LNCaP clone FGC (cell line): Measurements from ENCODE around the gene FGF8.

Experiments
- DNase-seq: peaks from one replicate; pipeline ENCODE4 v3.0.0-alpha.2; 2011; ENCODE audit warnings: low read depth
- H3K4me3 ChIP-seq: 2 replicates; pipeline ENCODE4 v1.5.1; 2011; ENCODE audit warnings: mild to moderate bottlenecking, low read depth, low read length, control low read depth
- TF ChIP-seq, protein P1 (sequence below): IDR thresholded peaks from 2 replicates; pipeline ENCODE4 v1.5.1; 2012; ENCODE audit warnings: mild to moderate bottlenecking; ENCODE audit not compliant: control insufficient read depth, insufficient read depth; ENCODE audit errors: extremely low read depth

Gene FGF8

DNA sequence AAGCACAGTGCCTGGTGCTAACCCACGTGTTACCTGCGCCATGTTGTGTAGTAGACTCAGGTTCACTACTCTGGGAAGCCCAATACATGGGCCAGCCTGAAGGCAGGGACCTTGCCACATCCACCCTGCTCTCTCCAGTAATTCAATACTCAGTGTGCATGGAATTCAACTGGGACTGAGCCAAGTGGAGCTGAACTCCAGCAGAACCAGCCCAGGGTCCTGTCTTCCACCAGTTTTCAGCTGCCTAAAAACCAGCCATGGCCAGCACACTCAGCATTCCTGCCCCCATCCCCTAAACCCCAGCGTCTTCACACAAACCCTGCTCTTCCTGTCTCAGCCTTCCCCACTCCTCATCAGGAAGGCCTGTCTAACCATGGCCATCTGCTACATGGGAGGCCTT, 15.4 kb downstream of the FGF8 start:
- no peak for DNase-seq
- H3K4me3 ChIP-seq = no peak overlapping the region
- TF ChIP-seq, protein P1, sequence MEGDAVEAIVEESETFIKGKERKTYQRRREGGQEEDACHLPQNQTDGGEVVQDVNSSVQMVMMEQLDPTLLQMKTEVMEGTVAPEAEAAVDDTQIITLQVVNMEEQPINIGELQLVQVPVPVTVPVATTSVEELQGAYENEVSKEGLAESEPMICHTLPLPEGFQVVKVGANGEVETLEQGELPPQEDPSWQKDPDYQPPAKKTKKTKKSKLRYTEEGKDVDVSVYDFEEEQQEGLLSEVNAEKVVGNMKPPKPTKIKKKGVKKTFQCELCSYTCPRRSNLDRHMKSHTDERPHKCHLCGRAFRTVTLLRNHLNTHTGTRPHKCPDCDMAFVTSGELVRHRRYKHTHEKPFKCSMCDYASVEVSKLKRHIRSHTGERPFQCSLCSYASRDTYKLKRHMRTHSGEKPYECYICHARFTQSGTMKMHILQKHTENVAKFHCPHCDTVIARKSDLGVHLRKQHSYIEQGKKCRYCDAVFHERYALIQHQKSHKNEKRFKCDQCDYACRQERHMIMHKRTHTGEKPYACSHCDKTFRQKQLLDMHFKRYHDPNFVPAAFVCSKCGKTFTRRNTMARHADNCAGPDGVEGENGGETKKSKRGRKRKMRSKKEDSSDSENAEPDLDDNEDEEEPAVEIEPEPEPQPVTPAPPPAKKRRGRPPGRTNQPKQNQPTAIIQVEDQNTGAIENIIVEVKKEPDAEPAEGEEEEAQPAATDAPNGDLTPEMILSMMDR = no peak

DNA sequence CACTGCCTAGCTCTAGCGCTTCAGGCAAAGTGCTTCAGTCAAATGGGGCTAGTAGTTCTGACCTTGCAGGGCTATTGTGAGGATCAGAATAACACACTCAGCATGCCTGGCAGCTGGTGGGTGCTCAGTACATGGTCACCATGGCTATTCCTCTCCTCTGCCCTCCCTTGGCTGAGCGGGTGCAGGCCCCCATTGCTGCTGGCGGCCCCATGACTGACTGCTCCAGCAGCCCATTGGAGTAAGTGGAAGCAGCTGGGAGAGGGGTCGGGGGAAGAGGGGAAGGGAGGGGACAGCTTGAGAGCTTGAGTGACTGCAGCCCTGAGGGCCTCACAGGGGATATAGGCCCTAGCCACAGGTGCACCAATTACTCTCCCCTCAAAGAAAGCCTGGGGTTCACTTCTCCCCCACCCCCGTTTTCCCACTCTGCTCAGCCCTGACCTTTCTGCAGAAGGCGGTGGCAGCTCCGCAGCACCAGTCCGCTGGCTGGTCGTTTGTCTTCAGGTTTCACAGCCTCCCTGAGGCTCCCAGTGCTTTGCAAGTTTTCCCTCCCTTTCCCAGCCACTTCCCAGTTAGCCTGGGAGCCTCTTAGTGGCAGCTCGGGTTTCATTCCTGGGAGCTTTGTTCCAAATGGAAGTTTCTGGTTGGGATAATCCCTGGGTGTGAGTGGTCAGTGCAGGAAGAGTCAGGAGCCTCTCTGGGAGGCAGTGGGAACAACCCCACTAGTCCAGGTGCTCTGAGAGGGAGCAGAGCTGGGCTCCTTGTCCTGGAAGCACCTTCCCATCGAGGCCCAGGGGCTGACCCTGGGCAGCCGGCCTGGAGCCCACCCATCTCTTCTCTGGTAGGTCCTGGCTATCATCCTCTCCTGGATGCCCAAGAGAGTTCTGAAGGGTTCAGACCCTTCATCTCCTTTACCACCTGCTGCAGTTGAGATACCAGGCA, 16.3 kb downstream of the FGF8 start:
- H3K4me3 ChIP-seq = no peak overlapping the region
- TF ChIP-seq, protein P1 = no peak
- no peak for DNase-seq

DNA sequence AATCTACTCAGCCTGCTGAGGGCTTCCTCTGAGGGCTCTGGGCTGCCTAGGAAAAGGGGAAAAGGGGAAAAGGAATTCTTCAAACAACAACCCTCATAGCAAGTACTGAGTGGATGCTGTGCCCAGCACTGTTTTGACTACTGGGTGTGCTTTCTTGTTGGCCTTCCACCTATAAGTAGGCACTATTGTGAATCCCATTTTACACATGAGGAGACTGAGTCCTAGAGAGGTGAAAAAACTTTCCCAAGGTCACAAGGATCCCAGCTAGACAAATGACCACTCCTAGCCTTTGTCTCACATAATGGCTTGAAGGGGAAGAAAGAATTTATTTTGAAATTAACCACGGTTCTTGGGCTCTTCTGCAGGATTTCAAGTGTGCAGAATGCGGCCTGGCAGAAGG, 17.1 kb downstream of the FGF8 start:
- TF ChIP-seq, protein P1 = no peak
- DNase-seq = no peak
- no peak overlapping the region for H3K4me3 ChIP-seq

DNA sequence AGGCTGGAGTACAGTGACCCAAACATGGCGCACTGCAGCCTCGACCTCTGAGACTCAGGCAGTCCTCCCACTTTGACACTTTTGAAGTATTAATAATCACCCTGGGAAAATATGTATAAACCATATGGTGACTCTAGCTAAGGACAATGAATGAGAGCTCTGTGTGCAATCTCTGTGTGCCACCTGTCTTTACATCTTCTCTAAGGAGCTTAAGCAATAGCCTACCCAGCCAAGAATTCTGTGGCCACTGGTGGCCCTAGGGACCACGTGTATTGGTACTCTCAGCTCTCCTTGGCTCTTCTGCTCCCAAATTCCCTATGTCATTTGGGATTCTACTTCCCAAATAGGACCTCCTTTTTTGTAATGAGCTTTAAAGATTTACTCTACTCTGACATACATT, 23.7 kb downstream of the FGF8 start:
- H3K4me3 ChIP-seq = no peak overlapping the region
- DNase-seq = no peak
- TF ChIP-seq, protein P1 = no peak

DNA sequence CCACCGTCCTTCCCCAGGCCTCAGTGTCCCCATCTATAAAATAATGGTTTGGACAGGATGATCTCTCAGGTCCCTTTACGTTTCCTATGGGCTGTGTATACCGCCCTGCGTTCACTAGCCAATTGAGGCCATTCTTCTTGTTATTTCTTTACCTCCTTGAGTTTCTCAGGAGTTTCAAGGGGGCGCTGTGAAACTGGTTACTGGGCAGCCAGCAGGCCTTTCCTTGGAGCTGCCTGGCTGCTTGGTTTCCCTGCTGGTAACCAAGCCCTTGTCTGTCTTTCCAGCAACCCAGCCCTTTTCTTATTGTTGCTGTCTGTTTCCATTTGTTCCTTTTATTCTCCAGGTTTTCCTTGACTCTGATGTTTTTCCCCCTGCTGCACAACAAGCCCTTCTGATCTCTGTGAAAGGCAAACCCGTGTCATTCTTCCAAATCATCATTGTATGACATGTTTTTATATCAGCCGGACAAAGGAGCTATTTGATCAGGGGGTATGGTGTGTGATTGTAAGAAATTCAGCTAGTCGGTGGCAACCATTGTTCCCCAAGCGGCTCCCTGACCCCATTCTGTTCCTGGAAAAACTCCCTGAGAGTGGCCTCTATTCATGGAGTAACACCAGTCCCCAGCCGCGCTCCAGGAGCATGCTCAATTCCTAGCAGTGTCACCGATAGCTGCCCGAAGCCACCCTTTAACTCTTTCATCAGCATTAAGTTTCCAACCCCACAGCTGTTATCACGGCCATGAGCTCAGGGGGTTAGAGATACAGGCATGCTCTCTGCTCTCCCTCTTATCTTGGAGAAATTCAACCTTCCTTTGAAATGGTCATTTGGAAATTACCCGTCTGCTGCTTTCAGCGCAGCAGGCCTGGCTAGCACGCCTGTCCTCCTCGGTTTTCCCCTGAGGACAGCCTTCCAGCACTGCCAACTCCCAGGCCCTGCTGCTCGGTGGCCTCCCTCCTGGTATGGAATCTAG, 26.6 kb downstream of the FGF8 start:
- TF ChIP-seq, protein P1 = no peak
- DNase-seq = no peak
- H3K4me3 ChIP-seq = no peak overlapping the region

DNA sequence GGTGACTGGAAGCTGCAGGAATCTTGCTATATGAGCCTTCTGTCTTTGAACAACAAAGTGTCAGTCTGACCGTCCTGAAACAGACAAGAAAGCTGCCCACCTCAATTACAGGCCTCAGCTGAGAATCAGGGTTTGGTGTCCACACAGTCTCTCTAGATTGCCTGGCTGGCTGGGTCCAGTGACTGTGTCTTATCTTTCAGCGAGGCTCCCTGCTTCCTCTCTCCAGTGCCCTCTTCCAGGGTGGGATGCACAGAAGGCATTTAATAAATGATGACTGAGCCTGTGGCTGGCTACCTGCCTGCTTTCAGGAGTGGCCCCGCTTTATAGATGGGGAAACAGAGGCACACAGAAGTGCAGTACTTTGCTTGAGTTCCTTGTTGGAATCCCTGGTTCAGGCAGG, 27.4 kb downstream of the FGF8 start:
- DNase-seq = no peak
- H3K4me3 ChIP-seq = no peak overlapping the region
- TF ChIP-seq, protein P1 = no peak
